Measurements from ENCODE around the gene ARSI. TPM values are rescaled to one million over a fixed set of nuclear protein-coding genes. Genes with fewer than 3 reads are reported as not detected.

Gene ARSI
- polyA plus RNA-seq, 2 of the 4 experiments (the other 2 are of a cell fraction) = 2.9 to 22.0 TPM

- peak overlapping the region; percentile 97 for H3K4me2 ChIP-seq
- TF ChIP-seq CEBPB (IDR thresholded peaks at IDR 0.05) (peak in 1 of 2 experiments; percentile 65; a peak in 1 of 4 replicates), SMC3 (IDR thresholded peaks at IDR 0.05) (no peak), FOSL2 (IDR thresholded peaks at IDR 0.05) (peak; percentile 46; the same call in 1 of the 2 replicates), FOSL2 (CRISPR knock-in tag; IDR thresholded peaks at IDR 0.05) (peak; percentile 59), JUNB (IDR thresholded peaks at IDR 0.05) (peak; percentile 58), REST (IDR thresholded peaks at IDR 0.05) (no peak), ZSCAN20 (CRISPR knock-in tag; IDR thresholded peaks at IDR 0.05) (no peak), RFX5 (IDR thresholded peaks at IDR 0.05) (no peak), MAZ (IDR thresholded peaks at IDR 0.05; ENCODE audit: borderline replicate concordance, low read depth, low read length) (no peak), EP300 (IDR thresholded peaks at IDR 0.05) (peak in 1 of 2 experiments; percentile 10; a peak in 1 of 5 replicates), MAX (IDR thresholded peaks at IDR 0.05) (peak; percentile 61; the same call in 1 of the 2 replicates), ATOH8 (CRISPR knock-in tag; IDR thresholded peaks at IDR 0.05; ENCODE audit: low read depth) (peak; percentile 49; the same call in 1 of the 2 replicates)
- ATAC-seq (peak; percentile 49 to 60), FAIRE-seq (peak; percentile 49), DNase-seq (ENCODE audit: low read depth in 1 of 2, low spot score in 1 of 2) (peak; percentile 67)
- H3K9me3 ChIP-seq = no peaks in the 10 kb centered on the region
- H3K4me1 ChIP-seq = peaks cover 81% of the 10 kb centered on the region
- WGBS (ENCODE audit: missing lambda C conversion rate) = 49% methylated on average over 10 of the region's 10 CpGs
- POLR2A ChIA-PET = no interaction called here
- CTCF ChIA-PET = interaction anchor here (1.2 to 6.9 kb wide), 6 partner anchors 8 to 80 kb away, joined by 3 to 75 read pairs (median 4); no protein-coding TSS in a partner anchor
- peak overlapping the region; percentile 59 to 87 for H3K27ac ChIP-seq
- no peak overlapping the region for H3K4me3 ChIP-seq
Observed at GRCh38 chr5:150298701-150299451, 3.8 kb downstream of the ARSI start.

- TF ChIP-seq TP53 (CRISPR knock-in tag; IDR thresholded peaks at IDR 0.05) (no peak), KDM1A (IDR thresholded peaks at IDR 0.05; ENCODE audit: low read depth) (no peak), SMC3 (IDR thresholded peaks at IDR 0.05) (no peak), POLR2A (IDR thresholded peaks at IDR 0.05; ENCODE audit: low read length) (no peak), ELK1 (IDR thresholded peaks at IDR 0.05; ENCODE audit: low read depth, low read length) (no peak), MAZ (IDR thresholded peaks at IDR 0.05; ENCODE audit: borderline replicate concordance, low read depth, low read length) (no peak), MYC (IDR thresholded peaks at IDR 0.05; ENCODE audit: borderline replicate concordance, low read length) (no peak), EP300 (IDR thresholded peaks at IDR 0.05) (no peak)
- DNase-seq (ENCODE audit: low read depth in 1 of 2, low spot score in 1 of 2) (no peak), FAIRE-seq (no peak), ATAC-seq (no peak)
- H3K4me3 ChIP-seq = no peak overlapping the region
- 95% methylated on average over 26 of the region's 31 CpGs for WGBS (ENCODE audit: missing lambda C conversion rate)
- ChIA-PET CTCF (interaction anchor here (1.2 to 6.9 kb wide), 4 partner anchors 13 to 79 kb away, joined by 3 to 75 read pairs (median 10); no protein-coding TSS in a partner anchor), POLR2A (no interaction called here)
- H3K9me3 ChIP-seq = no peaks in the 10 kb centered on the region
- H3K4me2 ChIP-seq = peak overlapping the region; percentile 97; the same call in 2 of the 3 replicates
- peak overlapping the region; percentile 59 to 87; a peak in 5 of 6 replicates for H3K27ac ChIP-seq
- H3K4me1 ChIP-seq = peaks cover 73% of the 10 kb centered on the region
Observed at GRCh38 chr5:150297934-150298595, 4.6 kb downstream of the ARSI start.
